ENCODE results near the gene CMA1. TPM values are rescaled to one million over a fixed set of nuclear protein-coding genes. Genes with fewer than 3 reads are reported as not detected.

The CMA1 gene
- total and polyA plus RNA-seq, 2 of the 8 experiments (the other 6 are each of a cell fraction or from before 2014, with no cell fraction given): not detected

GRCh38 chr14:24535737-24536136, 27.7 kb upstream of the CMA1 start:
- no peak overlapping the region for H3K9ac ChIP-seq (replicated peaks in 1 of 4; ENCODE audit: extremely low read depth in 1 of 4, low read depth in 3 of 4, low read length in 3 of 4)
- ChIA-PET CTCF (ENCODE audit: partially characterized antibody) (no interaction called here), POLR2A (ENCODE audit: partially characterized antibody) (no interaction called here)
- no peak overlapping the region for H3K4me2 ChIP-seq (ENCODE audit: insufficient read depth in 1 of 2, low read depth in 2 of 2, low read length in 2 of 2)
- no peaks in the 10 kb centered on the region for H3K27me3 ChIP-seq (replicated peaks in 1 of 4; ENCODE audit: control insufficient read depth in 3 of 4, extremely low read depth in 1 of 4, insufficient read depth in 3 of 4, low read length in 3 of 4)
- H3K4ac ChIP-seq (replicated peaks; ENCODE audit: insufficient read length, low read depth, low read length): no peak overlapping the region
- no peak overlapping the region for H4K91ac ChIP-seq (replicated peaks; ENCODE audit: insufficient read length, low read length)
- DNase-seq (ENCODE audit: low read depth in 1 of 2, low spot score in 2 of 2): no peak
- no peak overlapping the region for H3K27ac ChIP-seq (ENCODE audit: low read depth, low read length)
- H3K4me3 ChIP-seq (ENCODE audit: extremely low read depth in 1 of 4, insufficient read depth in 2 of 4, low read depth in 3 of 4, low read length in 4 of 4): no peak overlapping the region
- no peaks in the 10 kb centered on the region for H4K20me1 ChIP-seq (replicated peaks in 1 of 2; ENCODE audit: control insufficient read depth in 1 of 2, insufficient read depth in 2 of 2, low read length in 2 of 2)
- H2BK20ac ChIP-seq (ENCODE audit: low read length): no peak overlapping the region
- no peak overlapping the region for H2BK15ac ChIP-seq (ENCODE audit: low read length)
- no peak overlapping the region for H3K18ac ChIP-seq (ENCODE audit: extremely low read depth, low read length)
- peaks cover 6% of the 10 kb centered on the region in 2 experiments; a peak in 2 of 4 replicates for H3K9me3 ChIP-seq (ENCODE audit: insufficient read depth in 2 of 2, low read depth in 1 of 2, low read length in 1 of 2)
- no peak overlapping the region for H4K8ac ChIP-seq (ENCODE audit: extremely low read depth, insufficient read depth, low read length)
- H2BK5ac ChIP-seq (ENCODE audit: low read depth, low read length): no peak overlapping the region
- FAIRE-seq: no peak
- H3K4me1 ChIP-seq (replicated peaks in 1 of 4; ENCODE audit: control insufficient read depth in 3 of 4, insufficient read depth in 4 of 4, low read length in 3 of 4): no peaks in the 10 kb centered on the region
- no peak overlapping the region for H3K56ac ChIP-seq (replicated peaks; ENCODE audit: insufficient read length, low read depth, low read length)
- H2AFZ ChIP-seq (ENCODE audit: low read length): no peak overlapping the region
- H3K14ac ChIP-seq (ENCODE audit: insufficient read length): no peak overlapping the region
- no peaks in the 10 kb centered on the region for H3K23me2 ChIP-seq (ENCODE audit: low read depth, low read length)
- H2BK120ac ChIP-seq (replicated peaks; ENCODE audit: low read depth, low read length): no peak overlapping the region
- 56% methylated on average over 1 of the region's 1 CpG; no CpG with 5 or more reads in 1 of the 2 experiments for WGBS, 2 experiments (ENCODE audit: extremely low coverage in 1 of 2, insufficient coverage in 1 of 2, insufficient read length in 1 of 2, insufficient replicate concordance in 2 of 2, low coverage in 1 of 2, low lambda C conversion rate in 2 of 2, missing lambda C conversion rate in 1 of 2)
- H2AK5ac ChIP-seq (ENCODE audit: low read depth, low read length): no peak overlapping the region
- no peak overlapping the region for H3K23ac ChIP-seq (ENCODE audit: insufficient read length)
- H3K36me3 ChIP-seq (ENCODE audit: control insufficient read depth in 2 of 4, insufficient read depth in 4 of 4, low read length in 3 of 4): no peaks in the 10 kb centered on the region
- no peaks in the 10 kb centered on the region for H3K79me2 ChIP-seq (ENCODE audit: control insufficient read depth in 1 of 2, insufficient read depth in 2 of 2, low read length in 2 of 2)
- H4K5ac ChIP-seq (ENCODE audit: insufficient read length, low read depth, low read length): no peak overlapping the region
- no peak overlapping the region for H2BK12ac ChIP-seq (ENCODE audit: low read depth, low read length)
- no peaks in the 10 kb centered on the region for H3K79me1 ChIP-seq (ENCODE audit: low read depth, low read length)
- no peak for TF ChIP-seq RXRA (IDR thresholded peaks at IDR 0.05; ENCODE audit: insufficient read depth, low read depth, low read length)
- TF ChIP-seq E2F6 (IDR thresholded peaks at IDR 0.05): no peak
- TF ChIP-seq SRF (IDR thresholded peaks at IDR 0.05; ENCODE audit: low read depth, low read length): no peak
- no peak for TF ChIP-seq EZH2 (IDR thresholded peaks at IDR 0.05; ENCODE audit: low read depth, low read length, severe bottlenecking)
- no peak for TF ChIP-seq NANOG (IDR thresholded peaks at IDR 0.05; ENCODE audit: insufficient read depth, low read depth, low read length, poor library complexity, severe bottlenecking)
- no peak for TF ChIP-seq BACH1 (IDR thresholded peaks at IDR 0.05; ENCODE audit: low read length)
- TF ChIP-seq MAFK (IDR thresholded peaks at IDR 0.05; ENCODE audit: low read depth, low read length): no peak
- no peak for TF ChIP-seq SIX5 (IDR thresholded peaks at IDR 0.05; ENCODE audit: low read depth, low read length)
- TF ChIP-seq HDAC2 (IDR thresholded peaks at IDR 0.05; ENCODE audit: borderline replicate concordance in 1 of 2, low read depth in 2 of 2, low read length in 2 of 2): no peak
- TF ChIP-seq SP2 (IDR thresholded peaks at IDR 0.05; ENCODE audit: low read length): no peak
- TF ChIP-seq YY1 (IDR thresholded peaks at IDR 0.05; ENCODE audit: low read depth, low read length): no peak
- no peak for TF ChIP-seq EP300 (IDR thresholded peaks at IDR 0.05; ENCODE audit: borderline replicate concordance in 1 of 2, low read depth in 2 of 2, low read length in 2 of 2)

All from H1 (cell line).